HS-5 (cell line): ENCODE measurements around the gene EXOG.

Experiments
- DNase-seq: peaks from one replicate; pipeline ENCODE4 v3.0.0-alpha.2; 2012; ENCODE audit warnings: low read depth

Gene EXOG

DNA sequence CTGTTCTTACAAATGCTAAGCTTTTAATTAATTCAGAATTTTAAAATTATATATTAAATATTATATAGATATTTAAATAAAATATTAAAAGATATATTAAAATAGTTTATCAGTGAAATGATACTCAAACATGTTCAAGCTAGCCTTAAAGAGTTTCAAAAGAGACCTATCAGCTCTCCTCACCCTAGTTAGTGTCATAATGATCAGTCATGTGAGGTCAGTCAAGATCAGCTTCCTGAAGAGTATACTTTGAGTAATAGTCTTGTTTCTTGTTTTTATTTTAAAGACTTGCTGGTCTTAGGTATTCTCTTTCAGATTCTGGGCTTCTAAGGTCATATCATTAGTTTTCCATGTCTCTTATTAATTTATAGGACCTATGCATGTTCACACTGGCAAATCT lies 14.5 kb downstream of the EXOG start:
- no peak for DNase-seq

DNA sequence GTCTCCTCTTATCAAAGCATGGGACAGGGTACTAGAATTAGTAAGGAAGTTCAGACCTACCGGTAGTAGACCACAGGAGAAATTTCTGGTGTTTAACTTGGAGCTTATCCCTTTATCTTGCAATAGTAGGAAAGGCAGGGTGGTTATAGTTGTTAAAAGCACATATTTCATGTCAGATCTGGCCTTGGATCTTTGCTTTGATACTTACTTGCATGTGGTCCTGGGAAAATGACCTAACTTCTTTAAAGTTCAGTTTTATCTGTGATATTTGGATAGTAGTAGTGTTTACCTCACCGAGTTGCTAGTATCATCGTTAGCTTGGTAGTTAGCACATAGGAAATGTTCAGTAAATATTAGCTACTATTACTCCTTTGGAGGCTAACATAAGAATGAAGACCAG lies 15.4 kb downstream of the EXOG start:
- no peak for DNase-seq

- DNase-seq: no peak
Measured at GRCh38 chr3:38515367-38515766, 19.2 kb downstream of the EXOG start.

DNA sequence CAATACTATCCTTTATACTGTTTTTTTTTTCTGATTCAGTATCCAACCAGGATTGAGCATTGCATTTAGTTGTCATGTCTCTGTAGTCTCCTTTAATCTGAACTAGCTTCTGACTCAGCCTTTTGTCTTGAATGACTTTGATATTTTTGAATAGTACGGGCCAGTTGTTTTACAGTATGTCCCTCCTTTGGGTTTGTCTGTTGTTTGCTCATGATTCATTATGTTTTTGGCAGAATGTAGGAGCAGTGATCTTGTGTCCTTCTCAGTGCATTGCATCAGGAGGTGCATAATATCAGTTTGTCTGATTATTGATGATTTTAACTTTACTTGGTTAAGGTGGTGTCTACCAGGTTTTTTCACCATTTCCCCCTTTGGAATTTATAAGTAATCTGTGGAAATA lies 20.5 kb downstream of the EXOG start:
- no peak for DNase-seq

GRCh38 chr3:38519000-38519399 lies 22.9 kb downstream of the EXOG start:
- no peak for DNase-seq

GRCh38 chr3:38519651-38520050 lies 23.5 kb downstream of the EXOG start:
- no peak for DNase-seq

GRCh38 chr3:38521391-38521987 lies 25.3 kb downstream of the EXOG start:
- DNase-seq: peak; percentile 41

DNA sequence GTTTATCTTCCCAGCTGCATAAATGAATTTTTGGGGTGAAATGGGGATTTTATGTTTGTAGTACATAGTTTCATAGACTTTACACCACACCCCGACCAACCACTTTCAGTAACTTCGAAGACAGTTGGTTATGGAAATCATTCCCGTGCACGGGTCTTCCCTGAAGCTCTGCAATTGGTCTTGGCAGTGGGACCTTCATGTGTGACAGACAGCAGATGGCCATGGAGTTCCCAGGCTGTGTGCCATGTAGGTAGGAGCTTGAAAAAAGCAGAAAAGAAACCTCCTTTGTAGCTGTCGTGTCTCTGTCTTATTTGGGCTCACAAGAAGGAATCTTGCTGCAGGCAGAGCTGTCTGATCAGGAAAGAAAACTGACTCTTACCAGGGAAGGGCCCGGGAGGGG lies 25.9 kb downstream of the EXOG start:
- DNase-seq: no peak

DNA sequence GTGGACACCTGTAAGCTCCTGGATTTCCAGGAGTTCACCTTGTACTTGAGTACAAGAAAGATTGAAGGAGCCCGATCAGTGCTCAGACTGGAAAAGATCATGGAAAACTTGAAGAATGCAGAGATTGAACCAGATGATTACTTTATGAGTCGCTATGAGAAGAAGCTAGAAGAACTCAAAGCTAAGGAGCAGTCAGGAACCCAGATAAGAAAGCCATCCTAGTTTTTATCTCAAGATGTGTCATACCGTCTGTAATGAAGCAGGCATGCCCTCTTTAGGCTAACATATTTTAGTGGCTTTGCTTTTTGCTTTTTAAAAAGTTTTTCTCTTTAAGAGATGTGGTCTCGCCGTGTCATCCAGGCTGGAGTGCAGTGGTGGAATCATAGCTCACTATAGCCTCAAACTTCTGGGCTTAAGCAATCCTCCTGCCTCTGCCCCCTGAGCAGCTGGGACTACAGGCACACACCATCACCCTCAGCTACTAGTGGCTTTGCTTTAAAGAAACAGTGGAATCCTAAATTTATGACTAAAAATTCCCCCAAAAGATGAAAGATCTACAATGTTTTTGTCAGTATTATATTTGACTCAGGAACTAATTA lies 28.1 kb downstream of the EXOG start:
- DNase-seq: no peak

GRCh38 chr3:38526792-38527191 lies 30.7 kb downstream of the EXOG start:
- DNase-seq: no peak

- no peak for DNase-seq
Measured at GRCh38 chr3:38528457-38528856, 32.3 kb downstream of the EXOG start.

GRCh38 chr3:38532529-38532928 lies 36.4 kb downstream of the EXOG start:
- DNase-seq: no peak

GRCh38 chr3:38533285-38533976 lies 37.3 kb downstream of the EXOG start:
- DNase-seq: no peak

DNA sequence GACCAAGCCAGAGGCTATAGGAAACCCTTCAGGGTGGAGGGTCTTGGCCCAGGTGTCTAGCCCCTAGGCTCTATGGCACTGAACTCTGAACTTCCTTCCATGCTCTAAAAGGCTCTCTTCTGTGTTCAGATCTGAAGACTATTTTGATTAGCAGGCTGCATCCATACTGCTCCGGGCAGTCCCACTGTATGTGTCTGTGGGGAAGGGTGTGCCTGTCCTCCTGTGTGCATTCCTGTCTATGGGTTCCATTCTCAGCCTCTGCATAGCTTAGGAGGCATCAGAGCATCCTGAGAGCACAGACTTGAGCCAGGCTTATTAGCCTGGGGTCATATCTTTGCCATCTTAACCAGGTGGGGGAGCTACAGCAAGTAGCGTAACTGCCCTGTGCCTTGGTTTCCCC lies 38.0 kb downstream of the EXOG start:
- DNase-seq: no peak

- no peak for DNase-seq
Measured at GRCh38 chr3:38534604-38535003, 38.5 kb downstream of the EXOG start.

GRCh38 chr3:38536671-38537070 lies 40.5 kb downstream of the EXOG start:
- no peak for DNase-seq

GRCh38 chr3:38538773-38539353 lies 42.7 kb downstream of the EXOG start:
- no peak for DNase-seq

- DNase-seq: no peak
Measured at GRCh38 chr3:38541806-38542205, 45.7 kb downstream of the EXOG start.

DNA sequence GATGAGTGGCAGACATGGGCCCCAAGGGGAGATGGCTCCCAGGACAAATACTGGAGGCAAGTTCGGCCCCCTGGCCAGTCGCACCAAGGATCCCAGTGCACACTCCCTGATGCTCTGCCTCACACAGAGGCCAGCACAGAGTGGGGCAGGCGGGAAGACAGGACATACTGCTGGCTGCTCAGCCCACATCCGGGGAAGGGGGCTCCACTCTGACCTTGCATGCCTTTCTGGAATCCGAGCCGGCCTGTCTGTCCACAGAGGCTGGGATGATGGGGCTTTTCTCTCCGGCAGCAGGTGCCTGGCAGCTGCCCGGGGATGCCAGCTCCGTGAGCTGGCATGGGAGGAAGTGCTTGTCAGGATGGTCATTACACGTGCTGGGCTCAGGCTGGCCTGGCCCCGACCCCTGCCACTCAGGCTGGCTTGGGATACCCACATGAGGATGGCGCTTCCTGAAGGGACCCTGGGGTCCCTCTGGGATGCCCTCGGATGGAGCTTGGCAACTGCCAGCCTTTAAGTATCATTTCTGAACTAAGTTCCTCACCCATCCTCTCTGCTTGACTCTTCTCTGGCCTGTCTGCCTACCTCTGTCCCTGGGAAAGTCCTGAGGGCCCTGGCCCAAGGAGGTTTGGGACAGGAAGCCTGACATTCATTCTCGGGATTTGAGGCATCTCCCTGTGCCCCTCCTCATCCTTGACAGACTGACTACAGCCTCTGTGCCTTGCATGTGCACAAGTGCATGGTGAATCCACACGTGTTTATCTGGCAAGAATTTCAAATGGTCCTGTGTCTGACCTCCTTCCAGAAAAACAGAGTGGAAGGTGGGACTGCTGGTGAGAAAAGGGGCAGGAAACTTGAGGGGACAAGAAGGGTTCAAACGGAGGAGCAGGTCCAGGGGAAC lies 46.5 kb downstream of the EXOG start:
- DNase-seq: no peak

- DNase-seq: no peak
Measured at GRCh38 chr3:38543586-38543985, 47.4 kb downstream of the EXOG start.

DNA sequence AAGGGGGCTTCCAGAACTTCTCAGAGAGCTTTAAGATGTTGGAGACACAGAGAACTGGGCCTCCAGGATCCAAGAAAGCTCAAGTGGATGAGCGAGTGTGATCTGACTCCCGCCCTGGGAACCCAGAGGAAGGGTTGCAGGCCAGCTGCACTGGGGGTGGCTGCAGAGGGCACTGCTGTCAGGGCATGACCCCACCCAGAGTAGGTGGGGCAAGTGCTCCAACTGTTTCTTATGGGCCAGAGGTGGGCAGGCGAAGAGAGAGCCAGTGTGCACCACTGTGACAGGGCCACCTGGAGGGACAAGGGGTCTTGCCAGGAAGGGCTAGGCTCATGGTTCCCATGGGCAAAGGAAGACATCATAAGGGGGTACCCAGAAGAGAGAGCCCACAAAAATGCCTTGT lies 48.8 kb downstream of the EXOG start:
- DNase-seq: no peak

DNA sequence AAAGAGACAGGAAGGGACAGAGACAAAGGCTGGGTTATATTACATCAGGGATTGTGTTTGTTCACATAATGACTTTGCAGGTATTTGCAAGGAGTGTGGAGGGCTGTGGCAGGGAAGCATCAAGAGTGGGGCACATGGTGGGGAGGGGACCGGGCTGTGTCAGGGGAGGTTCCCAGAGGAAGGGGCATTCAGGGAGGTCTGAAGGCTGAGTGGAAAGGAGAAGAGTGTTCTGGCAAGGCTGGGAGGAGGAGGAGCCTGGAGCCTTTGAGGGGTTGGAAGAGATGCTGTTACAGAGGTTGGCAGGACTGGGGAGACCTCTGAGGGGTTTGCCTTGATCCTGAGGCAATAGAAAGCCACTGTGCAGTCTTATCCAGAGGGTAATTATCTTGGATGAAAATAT lies 49.4 kb downstream of the EXOG start:
- DNase-seq: no peak
